Breast epithelium (tissue), 4 donors: ENCODE results near the gene CFAP65. TPM values are rescaled to one million over a fixed set of nuclear protein-coding genes. Genes with fewer than 3 reads are reported as not detected.
A peak's percentile ranks its signal among the peaks of the same experiment; 100 is the strongest.

Source experiments
- DNase-seq, 2 donors: peaks; one replicate each; pipeline ENCODE4 v3.0.0-alpha.2; 2019; ENCODE audit warnings: low spot score in 2 of 2
- H3K27ac ChIP-seq, 2 donors: fragments of 200-600 bp; sonication (generic) in 1 of 2; one replicate each; pipeline ENCODE4 v1.5.1; 2016 to 2019; ENCODE audit warnings: mild to moderate bottlenecking in 1 of 2
- H3K27me3 ChIP-seq, 2 donors: fragments of 200-600 bp; sonication (generic) in 1 of 2; one replicate each; pipeline versions ENCODE4 v1.5.1 to v1.6.0; 2017 to 2019; ENCODE audit warnings: control low read depth in 1 of 2, mild to moderate bottlenecking in 1 of 2
- H3K36me3 ChIP-seq: fragments of 200-600 bp; one replicate; pipeline ENCODE4 v1.5.1; 2019
- H3K4me1 ChIP-seq, 2 donors: fragments of 200-600 bp; sonication (generic); one replicate each; pipeline ENCODE4 v1.5.1; 2016 to 2019; ENCODE audit warnings: control low read depth in 1 of 2
- H3K4me3 ChIP-seq, 3 donors: fragments of 200-600 bp; sonication (generic); 1 replicate in 2 of 3; 2 replicates in 1 of 3; pipeline ENCODE4 v1.5.1; 2016 to 2019; ENCODE audit warnings: mild to moderate bottlenecking in 3 of 3, moderate library complexity in 2 of 3
- H3K9me3 ChIP-seq, 2 donors: fragments of 200-600 bp; sonication (generic) in 1 of 2; one replicate each; pipeline ENCODE4 v1.5.1; 2016 to 2019; ENCODE audit warnings: control low read depth in 1 of 2
- CTCF ChIP-seq, 3 donors: fragments of 450-650 bp; IDR thresholded peaks; one replicate each; pipeline ENCODE4 v1.5.1; 2016 to 2017; ENCODE audit warnings: antibody characterized with exemption in 3 of 3, mild to moderate bottlenecking in 3 of 3, moderate library complexity in 3 of 3
- POLR2A ChIP-seq: fragments of 450-650 bp; IDR thresholded peaks from one replicate; pipeline ENCODE4 v1.6.1; 2016; ENCODE audit warnings: antibody characterized with exemption, mild to moderate bottlenecking, moderate library complexity
- POLR2AphosphoS5 ChIP-seq, 3 donors: sonication (generic); formaldehyde crosslinking; IDR thresholded peaks; one replicate each; pipeline ENCODE4 v1.6.1; 2017; ENCODE audit warnings: antibody characterized with exemption in 3 of 3
- intact Hi-C: fragments of 100-400 bp; cut with DNase I; formaldehyde crosslinking; loops from one replicate; pipeline ENCODE4 v1.15.1; 2023; ENCODE audit warnings: low total_unique reads
- total RNA-seq, 3 donors: library from RNA; depleted of rRNA; stranded (reverse); fragments of >200 nt; gene quantifications; one replicate each; pipeline ENCODE4 v1.1.0, GENCODE V29; 2016

Gene CFAP65, protein sequence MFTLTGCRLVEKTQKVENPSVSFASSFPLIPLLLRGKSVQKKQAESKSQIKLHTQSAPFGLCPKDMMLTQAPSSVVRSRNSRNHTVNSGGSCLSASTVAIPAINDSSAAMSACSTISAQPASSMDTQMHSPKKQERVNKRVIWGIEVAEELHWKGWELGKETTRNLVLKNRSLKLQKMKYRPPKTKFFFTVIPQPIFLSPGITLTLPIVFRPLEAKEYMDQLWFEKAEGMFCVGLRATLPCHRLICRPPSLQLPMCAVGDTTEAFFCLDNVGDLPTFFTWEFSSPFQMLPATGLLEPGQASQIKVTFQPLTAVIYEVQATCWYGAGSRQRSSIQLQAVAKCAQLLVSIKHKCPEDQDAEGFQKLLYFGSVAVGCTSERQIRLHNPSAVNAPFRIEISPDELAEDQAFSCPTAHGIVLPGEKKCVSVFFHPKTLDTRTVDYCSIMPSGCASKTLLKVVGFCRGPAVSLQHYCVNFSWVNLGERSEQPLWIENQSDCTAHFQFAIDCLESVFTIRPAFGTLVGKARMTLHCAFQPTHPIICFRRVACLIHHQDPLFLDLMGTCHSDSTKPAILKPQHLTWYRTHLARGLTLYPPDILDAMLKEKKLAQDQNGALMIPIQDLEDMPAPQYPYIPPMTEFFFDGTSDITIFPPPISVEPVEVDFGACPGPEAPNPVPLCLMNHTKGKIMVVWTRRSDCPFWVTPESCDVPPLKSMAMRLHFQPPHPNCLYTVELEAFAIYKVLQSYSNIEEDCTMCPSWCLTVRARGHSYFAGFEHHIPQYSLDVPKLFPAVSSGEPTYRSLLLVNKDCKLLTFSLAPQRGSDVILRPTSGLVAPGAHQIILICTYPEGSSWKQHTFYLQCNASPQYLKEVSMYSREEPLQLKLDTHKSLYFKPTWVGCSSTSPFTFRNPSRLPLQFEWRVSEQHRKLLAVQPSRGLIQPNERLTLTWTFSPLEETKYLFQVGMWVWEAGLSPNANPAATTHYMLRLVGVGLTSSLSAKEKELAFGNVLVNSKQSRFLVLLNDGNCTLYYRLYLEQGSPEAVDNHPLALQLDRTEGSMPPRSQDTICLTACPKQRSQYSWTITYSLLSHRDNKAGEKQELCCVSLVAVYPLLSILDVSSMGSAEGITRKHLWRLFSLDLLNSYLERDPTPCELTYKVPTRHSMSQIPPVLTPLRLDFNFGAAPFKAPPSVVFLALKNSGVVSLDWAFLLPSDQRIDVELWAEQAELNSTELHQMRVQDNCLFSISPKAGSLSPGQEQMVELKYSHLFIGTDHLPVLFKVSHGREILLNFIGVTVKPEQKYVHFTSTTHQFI (N-terminal part only)
- under 1 TPM in 1 of 3 donors, not detected in 2; 0.33 TPM for total RNA-seq

DNA sequence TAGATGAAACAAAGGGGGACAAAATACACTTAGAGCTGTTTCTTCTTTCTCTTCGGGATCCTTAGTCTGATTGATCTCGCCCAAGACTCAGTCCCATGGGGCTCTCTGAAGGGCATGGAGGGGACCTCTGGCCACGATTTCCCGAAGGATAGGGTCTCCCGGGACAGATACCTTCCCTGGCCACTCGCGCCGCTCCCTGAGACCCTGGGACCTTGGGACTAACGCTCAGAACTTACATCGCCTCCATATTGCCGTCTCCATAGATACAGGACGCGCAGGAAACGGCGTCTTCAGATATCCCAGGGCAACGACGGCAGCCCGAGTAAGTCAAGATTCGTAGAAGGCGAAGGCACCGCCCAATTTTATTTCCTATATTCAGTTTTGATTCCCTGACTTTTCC, at the start of gene CFAP65:
Gene CFAP65, minus strand, starts transcription at position 265 of the 400 bp plus-strand sequence. CDS start 2,468 bp downstream, outside the sequence.
- H3K4me3 ChIP-seq: peak within 1 kb of the TSS in 2 of 3 donors; percentile 37 to 38
- H3K27me3 ChIP-seq: peaks cover 0 to 53% of the 10 kb centered on the region in 2 donors

DNA sequence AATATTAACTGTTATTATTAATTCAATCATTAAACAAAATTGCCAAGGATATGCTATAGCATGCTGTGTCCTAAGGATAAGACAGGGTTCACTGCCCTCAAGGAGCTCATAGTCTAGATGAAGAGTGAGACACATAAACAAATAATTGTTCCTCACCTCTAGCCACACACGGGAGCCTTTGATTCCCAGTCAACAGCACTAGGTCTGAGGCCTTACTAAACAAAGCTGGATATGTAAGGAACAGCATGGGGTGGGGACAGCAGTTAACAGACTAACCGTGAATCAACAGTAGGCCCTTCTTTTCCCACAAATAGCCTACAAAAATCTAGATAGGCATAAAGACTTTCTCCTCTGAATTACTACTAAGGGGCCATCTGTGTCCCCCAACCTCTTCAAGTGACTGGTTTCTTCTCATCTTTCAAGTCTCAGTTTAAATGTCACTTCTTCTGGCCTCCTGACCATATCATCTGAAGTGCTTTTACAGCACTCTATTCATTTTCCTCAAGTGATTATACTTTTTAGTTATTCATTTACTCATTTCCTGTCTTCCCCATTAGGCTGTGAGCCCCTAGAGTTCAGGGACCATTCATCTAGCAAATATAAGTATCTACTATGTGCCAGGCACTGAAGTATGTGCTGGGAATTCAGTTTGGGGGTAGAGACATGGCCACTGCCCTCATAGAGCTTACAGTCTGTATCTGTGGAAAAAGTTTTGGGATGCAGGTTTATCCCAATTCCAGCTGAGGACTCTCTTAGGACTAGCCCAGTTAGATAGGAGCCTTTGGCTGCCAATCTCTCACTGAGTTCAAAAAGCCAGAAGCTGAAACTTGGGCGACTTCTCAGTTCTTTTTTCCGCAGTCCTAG, 49.4 kb upstream of the CFAP65 start:
- H3K4me3 ChIP-seq: no peak overlapping the region
- H3K36me3 ChIP-seq: no peaks in the 10 kb centered on the region
- H3K27ac ChIP-seq: no peak overlapping the region
- intact Hi-C loops: no loop called here
- DNase-seq: no peak
- H3K4me1 ChIP-seq: no peaks in the 10 kb centered on the region
- H3K9me3 ChIP-seq: no peaks in the 10 kb centered on the region
- no peaks in the 10 kb centered on the region for H3K27me3 ChIP-seq
- TF ChIP-seq CTCF (IDR thresholded peaks at IDR 0.05) (no peak), POLR2A (no peak), POLR2AphosphoS5 (IDR thresholded peaks at IDR 0.05) (no peak)

More for the DNA sequence above, at the start of gene CFAP65:
- no peak for DNase-seq
- Histone ChIP-seq H3K36me3 (no peaks in the 10 kb centered on the region), H3K27ac (no peak within 1 kb of the TSS), H3K9me3 (no peaks in the 10 kb centered on the region), H3K4me1 (no peaks in the 10 kb centered on the region)
- TF ChIP-seq POLR2A (no peak), POLR2AphosphoS5 (IDR thresholded peaks at IDR 0.05) (no peak)
- intact Hi-C loops: no loop called here

DNA sequence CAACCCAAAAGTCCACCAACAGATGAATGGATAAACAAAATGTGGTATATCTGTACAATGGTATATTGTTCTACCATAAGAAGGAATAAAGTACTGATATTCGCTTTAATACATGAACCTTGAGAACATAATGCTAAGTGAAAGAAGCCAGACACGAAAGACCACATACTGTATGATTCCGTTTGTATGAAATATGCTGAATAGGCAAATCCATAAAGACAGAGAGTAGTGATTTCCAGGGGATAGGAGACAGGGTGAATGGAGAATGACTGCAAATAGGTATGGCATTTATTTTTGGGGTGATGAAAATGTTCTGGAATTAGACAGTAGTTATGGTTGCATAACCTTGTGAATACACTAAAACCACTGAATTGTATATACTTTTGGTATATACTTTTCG, 48.0 kb upstream of the CFAP65 start:
- no peaks in the 10 kb centered on the region for H3K36me3 ChIP-seq
- intact Hi-C loops: no loop called here
- DNase-seq: no peak
- H3K4me3 ChIP-seq: no peak overlapping the region
- H3K4me1 ChIP-seq: no peaks in the 10 kb centered on the region
- no peaks in the 10 kb centered on the region for H3K27me3 ChIP-seq
- no peaks in the 10 kb centered on the region for H3K9me3 ChIP-seq
- TF ChIP-seq POLR2AphosphoS5 (IDR thresholded peaks at IDR 0.05) (no peak), POLR2A (no peak)
- H3K27ac ChIP-seq: no peak overlapping the region

DNA sequence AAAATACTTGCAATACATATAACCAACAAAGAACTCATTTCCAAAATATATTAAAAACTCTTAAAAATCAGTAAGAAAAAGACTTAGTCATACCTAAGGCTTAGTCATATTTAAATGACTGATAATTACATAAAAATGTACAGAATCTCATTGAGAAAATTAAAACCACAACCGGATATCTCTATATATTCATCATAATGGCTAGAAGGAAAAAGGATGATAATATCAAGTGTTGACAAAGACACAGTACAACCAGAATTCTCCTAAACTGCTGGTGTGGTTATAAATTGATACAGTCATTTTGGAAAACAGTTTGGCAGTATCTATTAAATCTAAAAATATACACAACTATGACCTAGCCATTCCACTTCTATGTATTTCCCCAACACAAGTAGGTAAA, 46.5 kb upstream of the CFAP65 start:
- no peaks in the 10 kb centered on the region for H3K9me3 ChIP-seq
- H3K27me3 ChIP-seq: no peaks in the 10 kb centered on the region
- no peak for DNase-seq
- H3K4me1 ChIP-seq: no peaks in the 10 kb centered on the region
- H3K4me3 ChIP-seq: no peak overlapping the region
- TF ChIP-seq CTCF (IDR thresholded peaks at IDR 0.05) (no peak), POLR2A (no peak), POLR2AphosphoS5 (IDR thresholded peaks at IDR 0.05) (no peak)
- no peak overlapping the region for H3K27ac ChIP-seq
- intact Hi-C loops: no loop called here
- no peaks in the 10 kb centered on the region for H3K36me3 ChIP-seq

- Histone ChIP-seq H3K27me3 (no peaks in the 10 kb centered on the region), H3K4me3 (no peak overlapping the region), H3K27ac (no peak overlapping the region), H3K36me3 (no peaks in the 10 kb centered on the region), H3K4me1 (no peaks in the 10 kb centered on the region), H3K9me3 (no peaks in the 10 kb centered on the region)
- intact Hi-C loops: no loop called here
- DNase-seq: no peak
- TF ChIP-seq POLR2AphosphoS5 (IDR thresholded peaks at IDR 0.05): no peak
- TF ChIP-seq CTCF (IDR thresholded peaks at IDR 0.05): no peak
- no peak for TF ChIP-seq POLR2A
These were observed 46.0 kb upstream of the CFAP65 start for GRCh38 chr2:219087361-219087760.
